ENCODE measurements around the gene ESR2. TPM values are rescaled to one million over a fixed set of nuclear protein-coding genes. Genes with fewer than 3 reads are reported as not detected.

ESR2 gene
- polyA plus RNA-seq, 3 donors = 0.04 TPM; not detected in 2

DNA sequence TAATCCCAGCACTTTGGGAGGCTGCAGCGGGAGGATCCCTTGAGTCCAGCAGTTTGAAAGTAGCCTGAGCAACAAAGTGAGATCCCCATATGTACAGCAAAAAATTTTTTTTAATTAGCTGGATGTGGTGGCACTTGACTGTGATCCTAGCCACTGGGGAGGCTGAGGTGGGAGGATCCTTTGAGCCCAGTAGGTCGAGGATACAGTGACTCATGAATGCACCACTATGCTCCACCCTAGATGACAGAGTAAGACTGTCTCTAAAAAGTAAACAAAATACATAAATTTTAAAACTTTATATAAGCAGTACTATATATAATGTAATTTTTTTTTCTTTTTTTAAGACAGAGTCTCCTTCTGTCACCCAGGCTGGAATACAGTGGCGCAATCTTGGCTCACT lies 115.4 kb downstream of the ESR2 start:
- no peaks in the 10 kb centered on the region for H3K27me3 ChIP-seq (ENCODE audit: control insufficient read depth in 2 of 2, insufficient read depth in 2 of 2, low read length in 2 of 2)
- Mint-ChIP-seq H3K27me3 (ENCODE audit: low read depth in 3 of 3) (no peaks in the 10 kb centered on the region), H3K4me3 (no peak overlapping the region), H3K36me3 (no peaks in the 10 kb centered on the region), H3K27ac (no peak overlapping the region), H3K9me3 (peaks cover 0 to 7% (median 0%) of the 10 kb centered on the region in 7 donors), H3K4me1 (no peaks in the 10 kb centered on the region)
- WGBS (ENCODE audit: insufficient coverage) = 100% methylated on average over 2 of the region's 3 CpGs
- H3K27ac ChIP-seq (ENCODE audit: low read depth in 1 of 2, low read length in 2 of 2) = no peak overlapping the region
- H3K4me1 ChIP-seq (ENCODE audit: control insufficient read depth in 1 of 2, insufficient read depth in 2 of 2, low read length in 2 of 2) = no peaks in the 10 kb centered on the region
- H3K79me2 ChIP-seq (ENCODE audit: insufficient read depth, low read length) = no peaks in the 10 kb centered on the region
- intact Hi-C loops (cut with micrococcal nuclease) = no loop called here
- H3K4me2 ChIP-seq (replicated peaks; ENCODE audit: extremely low read depth, low read length, poor library complexity, severe bottlenecking) = no peak overlapping the region
- TF ChIP-seq, protein P1, sequence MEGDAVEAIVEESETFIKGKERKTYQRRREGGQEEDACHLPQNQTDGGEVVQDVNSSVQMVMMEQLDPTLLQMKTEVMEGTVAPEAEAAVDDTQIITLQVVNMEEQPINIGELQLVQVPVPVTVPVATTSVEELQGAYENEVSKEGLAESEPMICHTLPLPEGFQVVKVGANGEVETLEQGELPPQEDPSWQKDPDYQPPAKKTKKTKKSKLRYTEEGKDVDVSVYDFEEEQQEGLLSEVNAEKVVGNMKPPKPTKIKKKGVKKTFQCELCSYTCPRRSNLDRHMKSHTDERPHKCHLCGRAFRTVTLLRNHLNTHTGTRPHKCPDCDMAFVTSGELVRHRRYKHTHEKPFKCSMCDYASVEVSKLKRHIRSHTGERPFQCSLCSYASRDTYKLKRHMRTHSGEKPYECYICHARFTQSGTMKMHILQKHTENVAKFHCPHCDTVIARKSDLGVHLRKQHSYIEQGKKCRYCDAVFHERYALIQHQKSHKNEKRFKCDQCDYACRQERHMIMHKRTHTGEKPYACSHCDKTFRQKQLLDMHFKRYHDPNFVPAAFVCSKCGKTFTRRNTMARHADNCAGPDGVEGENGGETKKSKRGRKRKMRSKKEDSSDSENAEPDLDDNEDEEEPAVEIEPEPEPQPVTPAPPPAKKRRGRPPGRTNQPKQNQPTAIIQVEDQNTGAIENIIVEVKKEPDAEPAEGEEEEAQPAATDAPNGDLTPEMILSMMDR (IDR thresholded peaks at IDR 0.05) = no peak
- no peak overlapping the region for H2AFZ ChIP-seq (ENCODE audit: insufficient read depth, low read depth, low read length, poor library complexity, severe bottlenecking)
- no peaks in the 10 kb centered on the region for H3K9me3 ChIP-seq (replicated peaks in 1 of 2; ENCODE audit: control insufficient read depth in 1 of 2, insufficient read depth in 1 of 2, low read length in 2 of 2)
- H4K20me1 ChIP-seq (ENCODE audit: insufficient read depth, low read length) = no peaks in the 10 kb centered on the region
- H3K9ac ChIP-seq (ENCODE audit: insufficient read depth, low read length, poor library complexity, severe bottlenecking) = no peak overlapping the region
- no peak for DNase-seq
- no peaks in the 10 kb centered on the region for H3K36me3 ChIP-seq (replicated peaks in 1 of 2; ENCODE audit: control insufficient read depth in 1 of 2, insufficient read depth in 2 of 2, low read length in 2 of 2)
- H3K4me3 ChIP-seq (replicated peaks in 1 of 3; ENCODE audit: low read depth in 2 of 3, low read length in 3 of 3) = no peak overlapping the region

DNA sequence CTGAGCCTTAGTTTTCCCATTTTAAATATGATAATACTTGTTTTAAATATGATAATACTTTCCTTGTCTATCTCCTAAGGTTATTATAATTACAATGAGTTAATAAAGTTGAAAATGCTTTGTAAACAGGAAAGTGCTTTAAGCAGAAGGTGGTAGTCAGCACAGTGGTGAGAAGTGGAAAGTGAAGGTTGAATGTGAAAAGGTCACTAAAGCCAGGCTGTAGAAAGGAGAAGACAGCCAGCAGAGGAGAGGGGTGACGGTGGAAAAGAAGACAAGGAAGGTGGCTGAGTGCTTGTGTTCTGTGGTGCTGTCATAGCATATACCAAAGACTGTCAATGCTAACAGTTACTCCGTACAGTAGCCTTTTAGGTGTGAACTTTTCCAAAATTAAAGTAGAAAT lies 117.8 kb downstream of the ESR2 start:
- no peak for DNase-seq
- Mint-ChIP-seq H3K36me3 (no peaks in the 10 kb centered on the region), H3K4me1 (no peaks in the 10 kb centered on the region), H3K27ac (peak overlapping the region in 1 of 7 donors; percentile 59), H3K9me3 (no peaks in the 10 kb centered on the region), H3K27me3 (ENCODE audit: low read depth in 3 of 3) (peaks cover 0 to 6% (median 2%) of the 10 kb centered on the region in 3 donors), H3K4me3 (no peak overlapping the region)
- intact Hi-C loops (cut with micrococcal nuclease) = no loop called here
- Histone ChIP-seq H3K79me2 (ENCODE audit: insufficient read depth, low read length) (no peaks in the 10 kb centered on the region), H2AFZ (ENCODE audit: insufficient read depth, low read depth, low read length, poor library complexity, severe bottlenecking) (no peak overlapping the region), H3K27me3 (ENCODE audit: control insufficient read depth in 2 of 2, insufficient read depth in 2 of 2, low read length in 2 of 2) (no peaks in the 10 kb centered on the region), H3K4me2 (replicated peaks; ENCODE audit: extremely low read depth, low read length, poor library complexity, severe bottlenecking) (no peak overlapping the region), H3K9me3 (replicated peaks in 1 of 2; ENCODE audit: control insufficient read depth in 1 of 2, insufficient read depth in 1 of 2, low read length in 2 of 2) (no peaks in the 10 kb centered on the region), H3K36me3 (replicated peaks in 1 of 2; ENCODE audit: control insufficient read depth in 1 of 2, insufficient read depth in 2 of 2, low read length in 2 of 2) (no peaks in the 10 kb centered on the region), H3K4me3 (replicated peaks in 1 of 3; ENCODE audit: low read depth in 2 of 3, low read length in 3 of 3) (no peak overlapping the region), H3K4me1 (ENCODE audit: control insufficient read depth in 1 of 2, insufficient read depth in 2 of 2, low read length in 2 of 2) (no peaks in the 10 kb centered on the region), H3K27ac (ENCODE audit: low read depth in 1 of 2, low read length in 2 of 2) (no peak overlapping the region), H4K20me1 (ENCODE audit: insufficient read depth, low read length) (no peaks in the 10 kb centered on the region), H3K9ac (ENCODE audit: insufficient read depth, low read length, poor library complexity, severe bottlenecking) (no peak overlapping the region)
- TF ChIP-seq, protein P1 (IDR thresholded peaks at IDR 0.05) = no peak
- WGBS (ENCODE audit: insufficient coverage) = 100% methylated on average over 1 of the region's 2 CpGs

All from CD14-positive monocyte (primary cell).